RWPE2 (cell line): ENCODE results near the gene TMEM247.

Source experiments
- ATAC-seq: fragments of 200-7000 bp; cut with Tn5 transposase; 3 replicates; pipeline ENCODE4 v1.9.1; 2021; ENCODE audit warnings: low read depth
- DNase-seq: peaks from one replicate; pipeline ENCODE4 v3.0.0-alpha.2; 2020; ENCODE audit warnings: low spot score
- H3K27ac ChIP-seq: fragments of 450-650 bp; 2 replicates; pipeline ENCODE4 v1.5.1; 2017; ENCODE audit warnings: mild to moderate bottlenecking; ENCODE audit not compliant: poor library complexity, severe bottlenecking
- H3K27me3 ChIP-seq: fragments of 250-450 bp; sonication (Bioruptor Pico); 2 replicates; pipeline ENCODE4 v1.5.1; 2021; ENCODE audit warnings: mild to moderate bottlenecking, moderate library complexity; ENCODE audit not compliant: insufficient read depth, poor library complexity, severe bottlenecking
- H3K36me3 ChIP-seq: fragments of 250-450 bp; sonication (Bioruptor Pico); 2 replicates; pipeline ENCODE4 v1.5.1; 2020; ENCODE audit warnings: low read depth, mild to moderate bottlenecking, moderate library complexity
- H3K4me1 ChIP-seq: fragments of 250-450 bp; sonication (Bioruptor Pico); 2 replicates; pipeline ENCODE4 v1.5.1; 2021; ENCODE audit warnings: mild to moderate bottlenecking, moderate library complexity; ENCODE audit not compliant: insufficient read depth, poor library complexity, severe bottlenecking
- H3K4me3 ChIP-seq: fragments of 250-450 bp; sonication (Bioruptor Pico); 2 replicates; pipeline ENCODE4 v1.5.1; 2021; ENCODE audit warnings: mild to moderate bottlenecking, moderate library complexity; ENCODE audit not compliant: severe bottlenecking
- H3K9me3 ChIP-seq: fragments of 250-450 bp; sonication (Bioruptor Pico); 2 replicates; pipeline ENCODE4 v1.5.1; 2021; ENCODE audit warnings: mild to moderate bottlenecking, moderate library complexity; ENCODE audit not compliant: severe bottlenecking
- CTCF ChIP-seq: fragments of 450-650 bp; IDR thresholded peaks from one replicate; pipeline ENCODE4 v1.5.1; 2017; ENCODE audit warnings: mild to moderate bottlenecking, moderate library complexity; ENCODE audit not compliant: poor library complexity, severe bottlenecking

Gene TMEM247

DNA sequence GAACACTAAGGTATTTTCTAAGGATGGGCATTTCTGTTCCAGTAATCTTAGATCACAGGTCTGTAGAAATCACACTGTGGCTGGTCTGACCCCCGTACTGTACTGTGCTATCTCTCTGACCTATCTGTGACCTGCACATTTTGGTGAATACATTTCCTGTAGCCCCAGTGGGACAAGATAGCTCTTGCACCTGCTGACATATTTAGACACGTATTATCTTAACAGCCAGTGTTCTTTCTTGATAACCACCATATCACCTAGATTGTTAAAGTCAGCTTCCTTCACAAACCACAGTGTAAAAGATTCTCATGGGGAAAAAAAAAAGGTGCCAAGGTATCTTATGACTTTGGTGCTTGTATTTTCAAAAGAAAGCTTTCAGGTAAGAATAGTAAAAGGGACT is 39.8 kb upstream of the TMEM247 start:
- Histone ChIP-seq H3K36me3 (no peaks in the 10 kb centered on the region), H3K4me3 (no peak overlapping the region), H3K4me1 (peaks cover 12% of the 10 kb centered on the region), H3K27ac (no peak overlapping the region), H3K27me3 (no peaks in the 10 kb centered on the region), H3K9me3 (no peaks in the 10 kb centered on the region)
- DNase-seq (no peak), ATAC-seq (no peak)
- TF ChIP-seq CTCF = no peak

- no peak overlapping the region for H3K27ac ChIP-seq
- ATAC-seq (no peak), DNase-seq (no peak)
- TF ChIP-seq CTCF = no peak
- no peak overlapping the region for H3K4me3 ChIP-seq
- H3K9me3 ChIP-seq = no peaks in the 10 kb centered on the region
- H3K27me3 ChIP-seq = no peaks in the 10 kb centered on the region
- no peaks in the 10 kb centered on the region for H3K4me1 ChIP-seq
- H3K36me3 ChIP-seq = no peaks in the 10 kb centered on the region
Measured at GRCh38 chr2:46441838-46442712, 37.3 kb upstream of the TMEM247 start.

GRCh38 chr2:46444732-46445131 is 34.6 kb upstream of the TMEM247 start:
- Histone ChIP-seq H3K4me3 (no peak overlapping the region), H3K9me3 (no peaks in the 10 kb centered on the region), H3K27me3 (no peaks in the 10 kb centered on the region), H3K4me1 (no peaks in the 10 kb centered on the region), H3K27ac (no peak overlapping the region), H3K36me3 (no peaks in the 10 kb centered on the region)
- DNase-seq (no peak), ATAC-seq (no peak)
- TF ChIP-seq CTCF = no peak

DNA sequence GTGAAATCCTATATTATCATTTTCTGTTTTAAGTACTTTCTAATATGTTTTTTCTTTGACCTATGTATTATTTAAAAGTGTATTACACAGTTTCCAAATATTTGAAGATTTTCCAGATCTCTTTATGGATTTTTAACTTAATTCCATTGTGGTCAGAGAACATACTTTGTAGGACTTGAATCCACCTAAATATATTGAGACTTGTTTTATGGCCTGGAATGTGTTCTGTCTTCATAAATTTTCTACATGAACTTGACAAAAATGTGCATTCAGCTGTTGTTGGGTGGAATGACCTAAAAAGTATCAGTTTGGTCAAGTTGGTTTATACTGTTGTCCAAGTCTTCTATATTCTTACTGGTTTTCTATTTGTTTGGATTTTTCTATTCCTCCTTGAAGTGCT is 33.8 kb upstream of the TMEM247 start:
- no peak for ATAC-seq
- Histone ChIP-seq H3K36me3 (no peaks in the 10 kb centered on the region), H3K4me1 (no peaks in the 10 kb centered on the region), H3K27me3 (no peaks in the 10 kb centered on the region), H3K9me3 (no peaks in the 10 kb centered on the region), H3K27ac (no peak overlapping the region), H3K4me3 (no peak overlapping the region)
- no peak for DNase-seq
- no peak for TF ChIP-seq CTCF
